ENCODE results near the gene NOTCH2. TPM values are rescaled to one million over a fixed set of nuclear protein-coding genes. Genes with fewer than 3 reads are reported as not detected.

NOTCH2 gene
- polyA plus RNA-seq, 1 donor (not counting 4 experiments of a cell fraction or from before 2014, with no cell fraction given), result 22.5 TPM

DNA sequence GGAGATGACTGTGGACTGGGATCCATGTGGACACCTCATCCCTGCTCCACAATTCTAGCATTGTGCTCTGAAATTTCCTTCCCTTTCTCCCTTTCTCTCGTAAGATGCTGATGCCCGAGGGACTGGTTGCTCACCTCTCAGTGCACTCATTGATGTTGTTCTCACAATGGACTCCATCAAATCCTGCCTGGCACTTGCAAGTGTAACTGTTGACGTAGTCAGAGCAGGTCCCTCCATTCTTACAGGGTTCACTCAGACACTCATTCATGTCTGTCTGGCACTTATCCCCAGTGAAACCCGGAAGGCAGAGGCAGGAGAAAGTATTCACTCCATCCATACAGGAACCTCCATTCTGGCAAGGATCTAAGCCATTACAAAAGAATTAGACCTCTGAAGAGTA is 128.1 kb downstream of the NOTCH2 start:
- H4K20me1 ChIP-seq (ENCODE audit: control insufficient read depth, extremely low read depth, insufficient read depth, low read length), result no peaks in the 10 kb centered on the region
- TF ChIP-seq, protein P1, sequence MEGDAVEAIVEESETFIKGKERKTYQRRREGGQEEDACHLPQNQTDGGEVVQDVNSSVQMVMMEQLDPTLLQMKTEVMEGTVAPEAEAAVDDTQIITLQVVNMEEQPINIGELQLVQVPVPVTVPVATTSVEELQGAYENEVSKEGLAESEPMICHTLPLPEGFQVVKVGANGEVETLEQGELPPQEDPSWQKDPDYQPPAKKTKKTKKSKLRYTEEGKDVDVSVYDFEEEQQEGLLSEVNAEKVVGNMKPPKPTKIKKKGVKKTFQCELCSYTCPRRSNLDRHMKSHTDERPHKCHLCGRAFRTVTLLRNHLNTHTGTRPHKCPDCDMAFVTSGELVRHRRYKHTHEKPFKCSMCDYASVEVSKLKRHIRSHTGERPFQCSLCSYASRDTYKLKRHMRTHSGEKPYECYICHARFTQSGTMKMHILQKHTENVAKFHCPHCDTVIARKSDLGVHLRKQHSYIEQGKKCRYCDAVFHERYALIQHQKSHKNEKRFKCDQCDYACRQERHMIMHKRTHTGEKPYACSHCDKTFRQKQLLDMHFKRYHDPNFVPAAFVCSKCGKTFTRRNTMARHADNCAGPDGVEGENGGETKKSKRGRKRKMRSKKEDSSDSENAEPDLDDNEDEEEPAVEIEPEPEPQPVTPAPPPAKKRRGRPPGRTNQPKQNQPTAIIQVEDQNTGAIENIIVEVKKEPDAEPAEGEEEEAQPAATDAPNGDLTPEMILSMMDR (optimal IDR thresholded peaks at IDR 0.05 in 1 of 3, IDR thresholded peaks at IDR 0.05 in 1 of 3, conservative IDR thresholded peaks at IDR 0.05 in 1 of 3; ENCODE audit: extremely low read depth in 1 of 3, insufficient read depth in 2 of 3, low read length in 3 of 3), result no peak
- no peak for TF ChIP-seq EZH2 (IDR thresholded peaks at IDR 0.05; ENCODE audit: low read length)
- dilution Hi-C loops (cut with MboI; ENCODE audit: extremely low pct_ligation_motif_present, low sequenced_read_pairs), result no loop called here
- peaks cover 13 to 15% of the 10 kb centered on the region in 2 experiments for H3K36me3 ChIP-seq (ENCODE audit: control insufficient read depth in 2 of 2, extremely low read depth in 1 of 2, insufficient read depth in 2 of 2, low read length in 2 of 2)
- no peak overlapping the region for H3K27ac ChIP-seq (ENCODE audit: control insufficient read depth, insufficient read depth, low read length)
- H3K9me3 ChIP-seq (ENCODE audit: control insufficient read depth, low read depth, low read length), result no peaks in the 10 kb centered on the region
- FAIRE-seq (no peak), DNase-seq (ENCODE audit: low read depth, low spot score) (no peak)
- H3K79me2 ChIP-seq (ENCODE audit: control insufficient read depth, insufficient read depth, low read length), result no peaks in the 10 kb centered on the region
- H2AFZ ChIP-seq (ENCODE audit: control insufficient read depth, low read length), result no peak overlapping the region
- no peak overlapping the region for H3K4me2 ChIP-seq (ENCODE audit: control insufficient read depth, extremely low read depth, insufficient read depth, low read depth, low read length)
- no peaks in the 10 kb centered on the region for H3K4me1 ChIP-seq (ENCODE audit: control insufficient read depth, extremely low read depth, insufficient read depth, low read length)
- H3K9ac ChIP-seq (ENCODE audit: control insufficient read depth, extremely low read depth, insufficient read depth, low read length), result no peak overlapping the region
- H3K4me3 ChIP-seq (ENCODE audit: control insufficient read depth in 2 of 3, extremely low read depth in 1 of 3, insufficient read depth in 2 of 3, low read depth in 1 of 3, low read length in 3 of 3), result no peak overlapping the region
- H3K9me1 ChIP-seq (ENCODE audit: control insufficient read depth, extremely low read depth, insufficient read depth, low read length), result no peaks in the 10 kb centered on the region
- H3K27me3 ChIP-seq (ENCODE audit: control insufficient read depth, extremely low read depth, insufficient read depth, low read length), result no peaks in the 10 kb centered on the region

DNA sequence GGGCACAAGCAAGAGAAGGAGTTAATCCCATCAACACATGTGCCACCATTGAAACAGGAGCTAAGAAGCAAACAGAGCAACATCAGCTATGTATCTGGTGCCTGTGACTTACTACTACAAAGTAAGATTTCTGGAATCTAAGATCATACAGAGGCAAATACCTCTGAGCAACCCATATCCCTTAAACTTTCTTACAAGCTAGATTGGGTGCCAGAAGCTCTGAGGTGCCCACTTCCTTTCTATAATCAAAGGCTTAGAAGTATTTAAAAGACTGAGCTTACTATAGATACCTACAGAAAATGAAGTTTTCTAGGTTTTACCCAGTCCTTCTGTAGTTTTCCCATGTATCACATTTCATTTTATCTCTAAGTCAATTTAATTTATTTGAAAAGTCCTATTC is 128.8 kb downstream of the NOTCH2 start:
- no peaks in the 10 kb centered on the region for H3K79me2 ChIP-seq (ENCODE audit: control insufficient read depth, insufficient read depth, low read length)
- H3K9me1 ChIP-seq (ENCODE audit: control insufficient read depth, extremely low read depth, insufficient read depth, low read length), result no peaks in the 10 kb centered on the region
- no peaks in the 10 kb centered on the region for H3K4me1 ChIP-seq (ENCODE audit: control insufficient read depth, extremely low read depth, insufficient read depth, low read length)
- TF ChIP-seq, protein P1 (optimal IDR thresholded peaks at IDR 0.05 in 1 of 3, IDR thresholded peaks at IDR 0.05 in 1 of 3, conservative IDR thresholded peaks at IDR 0.05 in 1 of 3; ENCODE audit: extremely low read depth in 1 of 3, insufficient read depth in 2 of 3, low read length in 3 of 3), result no peak
- TF ChIP-seq EZH2 (IDR thresholded peaks at IDR 0.05; ENCODE audit: low read length), result no peak
- H3K27me3 ChIP-seq (ENCODE audit: control insufficient read depth, extremely low read depth, insufficient read depth, low read length), result no peaks in the 10 kb centered on the region
- DNase-seq (ENCODE audit: low read depth, low spot score) (no peak), FAIRE-seq (no peak)
- H3K4me3 ChIP-seq (ENCODE audit: control insufficient read depth in 2 of 3, extremely low read depth in 1 of 3, insufficient read depth in 2 of 3, low read depth in 1 of 3, low read length in 3 of 3), result no peak overlapping the region
- H3K36me3 ChIP-seq (ENCODE audit: control insufficient read depth in 2 of 2, extremely low read depth in 1 of 2, insufficient read depth in 2 of 2, low read length in 2 of 2), result peaks cover 15 to 16% of the 10 kb centered on the region in 2 experiments
- no peak overlapping the region for H3K9ac ChIP-seq (ENCODE audit: control insufficient read depth, extremely low read depth, insufficient read depth, low read length)
- no peaks in the 10 kb centered on the region for H4K20me1 ChIP-seq (ENCODE audit: control insufficient read depth, extremely low read depth, insufficient read depth, low read length)
- dilution Hi-C loops (cut with MboI; ENCODE audit: extremely low pct_ligation_motif_present, low sequenced_read_pairs), result no loop called here
- no peak overlapping the region for H3K4me2 ChIP-seq (ENCODE audit: control insufficient read depth, extremely low read depth, insufficient read depth, low read depth, low read length)
- H2AFZ ChIP-seq (ENCODE audit: control insufficient read depth, low read length), result no peak overlapping the region
- H3K9me3 ChIP-seq (ENCODE audit: control insufficient read depth, low read depth, low read length), result no peaks in the 10 kb centered on the region
- H3K27ac ChIP-seq (ENCODE audit: control insufficient read depth, insufficient read depth, low read length), result no peak overlapping the region
